Measurements from ENCODE around the gene ARHGAP26. TPM values are rescaled to one million over a fixed set of nuclear protein-coding genes. Genes with fewer than 3 reads are reported as not detected.
A peak's percentile ranks its signal among the peaks of the same experiment; 100 is the strongest.

Gene ARHGAP26
- total and polyA plus RNA-seq, 2 donors (not counting 3 experiments of a cell fraction or from before 2014, with no cell fraction given): 3.1 to 16.2 TPM

- intact Hi-C loops (cut with micrococcal nuclease) (loop anchor here (1.0 to 2.0 kb wide), 3 partner anchors 47 to 126 kb away; partner anchors contain the start of gene ARHGAP26), dilution Hi-C loops (cut with MboI; ENCODE audit: extremely low pct_ligation_motif_present, low sequenced_read_pairs) (no loop called here)
- Histone ChIP-seq H3K27me3 (ENCODE audit: control insufficient read depth in 2 of 2, insufficient read depth in 2 of 2, low read length in 2 of 2) (no peaks in the 10 kb centered on the region), H3K9ac (replicated peaks; ENCODE audit: extremely low read depth, insufficient read depth, low read length) (no peak overlapping the region), H3K79me2 (ENCODE audit: control insufficient read depth, insufficient read depth, low read length) (no peaks in the 10 kb centered on the region), H3K27ac (ENCODE audit: insufficient read depth, low read depth, low read length) (peak overlapping the region; percentile 42), H3K9me1 (replicated peaks; ENCODE audit: control insufficient read depth, extremely low read depth, insufficient read depth, low read length) (no peaks in the 10 kb centered on the region), H4K20me1 (replicated peaks; ENCODE audit: control insufficient read depth, extremely low read depth, insufficient read depth, low read length) (no peaks in the 10 kb centered on the region), H3K4me3 (replicated peaks in 1 of 3; ENCODE audit: insufficient read depth in 1 of 3, low read depth in 1 of 3, low read length in 3 of 3) (no peak overlapping the region), H2AFZ (ENCODE audit: low read depth, low read length) (no peak overlapping the region), H3K4me2 (ENCODE audit: insufficient read depth, low read length) (peak overlapping the region; percentile 75), H3K36me3 (ENCODE audit: control insufficient read depth in 2 of 2, extremely low read depth in 1 of 2, insufficient read depth in 2 of 2, low read length in 2 of 2) (no peaks in the 10 kb centered on the region), H3K9me3 (replicated peaks; ENCODE audit: control insufficient read depth, insufficient read depth, low read length) (no peaks in the 10 kb centered on the region), H3K4me1 (ENCODE audit: control insufficient read depth, extremely low read depth, insufficient read depth, low read length) (peaks cover 40% of the 10 kb centered on the region)
- POLR2A ChIA-PET: interaction anchor here (0.9 to 1.4 kb wide), 3 partner anchors 21 to 48 kb away, joined by 3 read pairs; no protein-coding TSS in a partner anchor
- no TSS peak for BruUV-seq (replicated peaks)
- CTCF ChIA-PET: interaction anchor here (0.9 to 21.9 kb wide), 13 partner anchors 10 to 268 kb away, joined by 3 to 1173 read pairs (median 7); partner anchors contain the start of gene ARHGAP26
- peak; percentile 97 for FAIRE-seq
- no peak for TF ChIP-seq MAX (IDR thresholded peaks at IDR 0.05; ENCODE audit: insufficient read depth, insufficient read length)
- no peak for TF ChIP-seq MYC (IDR thresholded peaks at IDR 0.05; ENCODE audit: low read depth, low read length)
- TF ChIP-seq EZH2 (IDR thresholded peaks at IDR 0.05; ENCODE audit: borderline replicate concordance, low read depth, low read length, severe bottlenecking): no peak
- TF ChIP-seq POLR2AphosphoS5 (IDR thresholded peaks at IDR 0.05; ENCODE audit: insufficient read depth, low read depth, low read length): peak; percentile 94
- TF ChIP-seq FOS (IDR thresholded peaks at IDR 0.05; ENCODE audit: borderline replicate concordance, insufficient read depth, low read length): peak; percentile 71
- TF ChIP-seq POLR2A (IDR thresholded peaks at IDR 0.05; ENCODE audit: low read depth, low read length): no peak
- TF ChIP-seq JUN (IDR thresholded peaks at IDR 0.05; ENCODE audit: borderline replicate concordance, insufficient read depth, insufficient read length, low read depth): peak; percentile 61
- no peak for TF ChIP-seq CTCF (IDR thresholded peaks at IDR 0.05; ENCODE audit: extremely low read depth in 1 of 2, insufficient read depth in 1 of 2, low read depth in 1 of 2, low read length in 2 of 2)
- TF ChIP-seq GATA2 (IDR thresholded peaks at IDR 0.05; ENCODE audit: insufficient read depth, insufficient read length, low read depth, low read length): peak; percentile 28
- DNase-seq (ENCODE audit: low read depth, low spot score): peak; percentile 96
Observed at GRCh38 chr5:142874540-142874939, 104.4 kb downstream of the ARHGAP26 start.
